ENCODE measurements around the gene ATP10A. TPM values are rescaled to one million over a fixed set of nuclear protein-coding genes. Genes with fewer than 3 reads are reported as not detected.

The ATP10A gene
- total RNA-seq, 1 donor from 2014 or later, result not detected

DNA sequence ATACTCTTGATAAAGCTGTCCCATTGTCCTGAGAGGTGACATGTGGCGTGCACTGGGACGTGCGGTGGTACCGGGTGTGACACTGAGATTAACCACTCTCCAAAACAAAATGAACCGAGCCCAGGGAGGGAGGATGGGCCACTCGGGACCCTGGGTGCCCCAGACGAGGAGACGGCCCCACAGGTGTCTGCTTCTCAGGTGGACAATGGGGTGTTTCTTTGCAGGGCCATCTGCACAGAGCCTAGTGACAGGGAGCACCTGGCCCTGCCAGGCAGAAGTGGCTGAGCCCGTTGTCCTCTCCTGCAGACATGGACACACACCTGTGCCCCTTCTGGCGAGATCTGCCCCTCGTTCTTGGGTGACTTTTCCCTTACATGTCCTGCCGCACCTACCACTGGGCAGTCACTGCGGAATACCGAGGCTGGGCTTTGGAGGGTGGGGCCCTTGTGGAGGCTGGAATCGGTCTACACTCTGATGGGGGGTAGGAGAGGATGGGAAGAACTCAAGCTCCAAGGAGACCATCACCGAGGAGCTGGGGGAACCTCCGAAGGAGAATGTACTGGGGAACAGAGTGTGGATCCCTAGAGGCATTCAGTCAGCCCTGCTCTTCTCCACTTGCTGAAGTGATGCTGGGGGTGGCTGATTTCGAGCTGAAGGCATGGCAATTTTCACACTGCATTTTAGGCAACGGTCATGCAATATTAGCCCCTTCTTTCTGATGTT is 153.5 kb downstream of the ATP10A start:
- H3K36me3 Mint-ChIP-seq (ENCODE audit: unreplicated experiment), result no peaks in the 10 kb centered on the region
- H3K27me3 Mint-ChIP-seq (ENCODE audit: unreplicated experiment), result peaks cover 9% of the 10 kb centered on the region
- peak overlapping the region; percentile 17 for H3K27ac Mint-ChIP-seq (ENCODE audit: unreplicated experiment)
- H3K4me3 Mint-ChIP-seq (ENCODE audit: unreplicated experiment), result no peak overlapping the region
- TF ChIP-seq, protein P1, sequence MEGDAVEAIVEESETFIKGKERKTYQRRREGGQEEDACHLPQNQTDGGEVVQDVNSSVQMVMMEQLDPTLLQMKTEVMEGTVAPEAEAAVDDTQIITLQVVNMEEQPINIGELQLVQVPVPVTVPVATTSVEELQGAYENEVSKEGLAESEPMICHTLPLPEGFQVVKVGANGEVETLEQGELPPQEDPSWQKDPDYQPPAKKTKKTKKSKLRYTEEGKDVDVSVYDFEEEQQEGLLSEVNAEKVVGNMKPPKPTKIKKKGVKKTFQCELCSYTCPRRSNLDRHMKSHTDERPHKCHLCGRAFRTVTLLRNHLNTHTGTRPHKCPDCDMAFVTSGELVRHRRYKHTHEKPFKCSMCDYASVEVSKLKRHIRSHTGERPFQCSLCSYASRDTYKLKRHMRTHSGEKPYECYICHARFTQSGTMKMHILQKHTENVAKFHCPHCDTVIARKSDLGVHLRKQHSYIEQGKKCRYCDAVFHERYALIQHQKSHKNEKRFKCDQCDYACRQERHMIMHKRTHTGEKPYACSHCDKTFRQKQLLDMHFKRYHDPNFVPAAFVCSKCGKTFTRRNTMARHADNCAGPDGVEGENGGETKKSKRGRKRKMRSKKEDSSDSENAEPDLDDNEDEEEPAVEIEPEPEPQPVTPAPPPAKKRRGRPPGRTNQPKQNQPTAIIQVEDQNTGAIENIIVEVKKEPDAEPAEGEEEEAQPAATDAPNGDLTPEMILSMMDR (IDR thresholded peaks at IDR 0.05; ENCODE audit: partially characterized antibody, unreplicated experiment), result no peak
- H3K9me3 Mint-ChIP-seq (ENCODE audit: unreplicated experiment), result peaks cover 5% of the 10 kb centered on the region
- DNase-seq, result no peak
- H3K4me1 Mint-ChIP-seq (ENCODE audit: low read depth, unreplicated experiment), result peaks cover 3% of the 10 kb centered on the region

DNA sequence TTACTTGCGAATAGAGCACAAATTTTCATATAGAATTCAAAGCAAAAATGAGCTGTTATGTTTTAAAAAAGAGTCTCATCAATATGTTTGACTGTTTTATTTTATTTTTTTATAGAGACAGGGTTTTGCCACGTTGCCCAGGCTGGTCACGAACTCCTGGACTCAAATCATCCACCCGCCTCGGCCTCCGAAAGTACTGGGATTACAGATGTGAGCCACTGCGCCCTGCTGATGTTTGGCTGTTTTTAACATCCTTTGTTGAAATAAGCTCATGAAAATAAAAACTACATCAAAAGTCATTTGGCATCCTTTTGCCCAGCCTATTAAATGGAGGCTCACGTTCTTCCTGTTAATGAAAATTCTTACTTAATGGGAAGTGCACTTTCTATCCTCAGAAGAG is 154.7 kb downstream of the ATP10A start:
- Mint-ChIP-seq H3K4me3 (ENCODE audit: unreplicated experiment) (no peak overlapping the region), H3K36me3 (ENCODE audit: unreplicated experiment) (no peaks in the 10 kb centered on the region), H3K9me3 (ENCODE audit: unreplicated experiment) (peaks cover 3% of the 10 kb centered on the region), H3K27ac (ENCODE audit: unreplicated experiment) (no peak overlapping the region), H3K27me3 (ENCODE audit: unreplicated experiment) (peaks cover 9% of the 10 kb centered on the region), H3K4me1 (ENCODE audit: low read depth, unreplicated experiment) (peaks cover 3% of the 10 kb centered on the region)
- DNase-seq, result no peak
- TF ChIP-seq, protein P1 (IDR thresholded peaks at IDR 0.05; ENCODE audit: partially characterized antibody, unreplicated experiment), result no peak

DNA sequence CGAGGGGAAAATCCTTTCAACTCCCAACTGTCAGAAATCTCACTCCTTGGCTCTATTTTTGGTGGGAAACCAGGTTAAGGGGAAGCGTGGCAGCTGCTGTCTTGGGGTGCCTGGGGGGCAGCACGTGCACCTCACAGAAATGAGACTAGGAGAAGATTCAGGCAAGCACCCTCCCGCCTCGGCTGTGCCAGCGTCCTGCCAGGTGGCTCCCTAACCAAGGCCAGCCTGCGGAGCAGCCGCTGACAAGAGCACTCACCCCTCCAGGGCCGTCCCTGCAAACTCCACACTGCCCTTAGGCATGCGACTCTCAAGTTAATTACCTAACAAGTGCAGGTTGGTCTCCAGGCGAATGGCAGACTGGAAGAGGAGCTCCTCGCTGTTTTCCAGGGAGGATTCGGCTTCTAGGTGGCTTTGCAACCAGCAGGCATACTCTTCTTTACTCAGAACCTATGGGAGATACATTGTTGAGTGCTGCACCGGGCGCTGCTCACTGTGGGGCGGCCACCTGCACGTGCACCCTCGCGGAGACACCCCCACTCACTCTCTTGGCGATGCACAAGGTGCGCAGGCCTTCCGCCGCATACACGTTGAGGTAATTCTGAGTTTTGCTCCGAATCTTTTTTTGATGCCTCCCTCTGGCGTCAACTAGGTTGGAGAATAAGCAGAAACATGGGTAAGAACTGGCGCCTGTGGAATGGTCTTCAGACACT is 155.3 kb downstream of the ATP10A start:
- H3K27ac Mint-ChIP-seq (ENCODE audit: unreplicated experiment), result no peak overlapping the region
- TF ChIP-seq, protein P1 (IDR thresholded peaks at IDR 0.05; ENCODE audit: partially characterized antibody, unreplicated experiment), result no peak
- peaks cover 3% of the 10 kb centered on the region for H3K4me1 Mint-ChIP-seq (ENCODE audit: low read depth, unreplicated experiment)
- H3K36me3 Mint-ChIP-seq (ENCODE audit: unreplicated experiment), result no peaks in the 10 kb centered on the region
- H3K27me3 Mint-ChIP-seq (ENCODE audit: unreplicated experiment), result peaks cover 10% of the 10 kb centered on the region
- DNase-seq, result no peak
- peaks cover 3% of the 10 kb centered on the region for H3K9me3 Mint-ChIP-seq (ENCODE audit: unreplicated experiment)
- H3K4me3 Mint-ChIP-seq (ENCODE audit: unreplicated experiment), result no peak overlapping the region

DNA sequence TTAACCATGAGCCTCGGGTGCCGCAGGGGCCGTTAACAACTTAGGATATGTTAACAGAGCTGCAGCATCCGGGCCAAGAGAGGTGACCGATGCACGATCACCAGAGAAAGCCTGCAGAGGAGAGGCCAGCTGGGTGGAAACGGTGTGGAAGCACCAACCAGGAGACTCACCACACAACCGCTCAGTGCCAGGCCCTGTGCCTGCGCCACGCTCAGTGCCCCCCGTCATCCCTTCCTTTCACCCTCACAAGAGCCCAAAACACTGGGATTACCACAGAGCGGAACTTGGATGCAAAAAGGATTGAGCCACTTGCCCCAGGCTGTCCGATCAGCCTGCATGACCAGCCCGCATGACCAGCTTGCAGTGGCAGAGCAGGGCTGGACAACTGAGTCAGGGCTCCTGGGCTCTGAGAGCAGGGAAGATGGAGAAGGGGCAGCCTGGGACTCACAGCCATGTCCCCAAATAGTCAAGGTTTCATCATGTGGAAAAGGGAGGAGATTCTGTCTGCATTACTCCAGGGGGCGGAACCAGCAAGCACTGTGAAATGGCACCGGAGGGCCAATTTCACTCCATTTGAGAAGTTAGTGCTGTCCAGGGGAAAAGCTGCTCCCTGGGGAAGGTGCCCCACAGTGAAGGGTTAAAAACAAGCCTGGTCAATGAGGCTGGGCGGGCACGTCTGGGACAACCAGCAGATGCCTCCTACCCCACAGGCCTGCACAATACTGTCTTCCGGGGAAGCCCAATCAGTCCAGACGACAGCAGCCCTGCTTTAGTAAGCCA is 156.8 kb downstream of the ATP10A start:
- Mint-ChIP-seq H3K9me3 (ENCODE audit: unreplicated experiment) (peaks cover 3% of the 10 kb centered on the region), H3K27ac (ENCODE audit: unreplicated experiment) (no peak overlapping the region), H3K4me3 (ENCODE audit: unreplicated experiment) (no peak overlapping the region), H3K27me3 (ENCODE audit: unreplicated experiment) (peaks cover 13% of the 10 kb centered on the region), H3K4me1 (ENCODE audit: low read depth, unreplicated experiment) (peaks cover 3% of the 10 kb centered on the region), H3K36me3 (ENCODE audit: unreplicated experiment) (no peaks in the 10 kb centered on the region)
- TF ChIP-seq, protein P1 (IDR thresholded peaks at IDR 0.05; ENCODE audit: partially characterized antibody, unreplicated experiment), result no peak
- no peak for DNase-seq

Measured in glutamatergic neuron (in vitro differentiated cells).